Measurements from ENCODE around the gene METTL16.

Gene METTL16

DNA sequence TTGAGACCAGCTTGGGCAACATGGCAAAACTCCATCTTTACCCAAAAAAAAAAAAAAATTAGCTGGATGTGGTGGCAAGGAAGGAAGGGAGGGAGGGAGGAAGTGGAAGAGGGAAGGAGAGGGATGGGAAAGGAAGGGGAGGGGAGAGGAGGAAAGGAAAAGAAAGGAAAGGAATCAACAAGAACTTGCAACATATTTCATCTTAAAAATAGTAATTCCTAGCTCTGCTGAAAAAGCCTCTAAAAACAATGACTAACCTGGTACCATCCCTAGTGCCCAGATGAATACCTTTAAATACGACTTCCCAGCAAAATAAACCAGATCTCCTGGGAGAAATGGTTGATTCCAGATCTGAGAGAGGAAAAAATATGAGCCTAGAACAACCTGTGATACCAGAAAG, 83.8 kb downstream of the METTL16 start (continued):
- TF ChIP-seq, protein P1, sequence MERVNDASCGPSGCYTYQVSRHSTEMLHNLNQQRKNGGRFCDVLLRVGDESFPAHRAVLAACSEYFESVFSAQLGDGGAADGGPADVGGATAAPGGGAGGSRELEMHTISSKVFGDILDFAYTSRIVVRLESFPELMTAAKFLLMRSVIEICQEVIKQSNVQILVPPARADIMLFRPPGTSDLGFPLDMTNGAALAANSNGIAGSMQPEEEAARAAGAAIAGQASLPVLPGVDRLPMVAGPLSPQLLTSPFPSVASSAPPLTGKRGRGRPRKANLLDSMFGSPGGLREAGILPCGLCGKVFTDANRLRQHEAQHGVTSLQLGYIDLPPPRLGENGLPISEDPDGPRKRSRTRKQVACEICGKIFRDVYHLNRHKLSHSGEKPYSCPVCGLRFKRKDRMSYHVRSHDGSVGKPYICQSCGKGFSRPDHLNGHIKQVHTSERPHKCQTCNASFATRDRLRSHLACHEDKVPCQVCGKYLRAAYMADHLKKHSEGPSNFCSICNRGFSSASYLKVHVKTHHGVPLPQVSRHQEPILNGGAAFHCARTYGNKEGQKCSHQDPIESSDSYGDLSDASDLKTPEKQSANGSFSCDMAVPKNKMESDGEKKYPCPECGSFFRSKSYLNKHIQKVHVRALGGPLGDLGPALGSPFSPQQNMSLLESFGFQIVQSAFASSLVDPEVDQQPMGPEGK (CRISPR knock-in tag; IDR thresholded peaks at IDR 0.05; ENCODE audit: borderline replicate concordance), result no peak
- no peak for TF ChIP-seq ESRRG (CRISPR knock-in tag; IDR thresholded peaks at IDR 0.05)

DNA sequence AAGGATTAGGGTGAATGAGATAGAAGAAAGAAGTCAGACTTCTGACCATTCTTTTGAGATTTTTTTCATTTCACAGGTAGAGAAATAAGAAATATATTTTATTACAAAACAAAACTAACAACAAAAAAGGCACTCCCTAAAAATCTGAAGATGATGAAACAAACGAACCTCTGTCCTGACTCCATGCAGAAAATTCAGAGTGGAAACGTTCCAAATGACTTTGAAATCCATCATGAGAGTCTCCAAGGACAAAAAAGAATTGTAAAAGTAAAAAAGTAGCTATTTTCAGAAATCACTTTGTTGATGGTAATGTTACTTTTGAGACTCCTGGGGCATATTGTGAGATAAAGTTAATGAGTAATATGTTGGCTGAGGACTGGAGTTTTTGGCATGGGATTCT, 84.5 kb downstream of the METTL16 start:
- no peak for TF ChIP-seq CSDC2 (CRISPR knock-in tag; IDR thresholded peaks at IDR 0.05)
- no peak for TF ChIP-seq ZNF8 (CRISPR knock-in tag; IDR thresholded peaks at IDR 0.05)
- TF ChIP-seq OSR1 (CRISPR knock-in tag; IDR thresholded peaks at IDR 0.05), result no peak
- TF ChIP-seq, protein P2, sequence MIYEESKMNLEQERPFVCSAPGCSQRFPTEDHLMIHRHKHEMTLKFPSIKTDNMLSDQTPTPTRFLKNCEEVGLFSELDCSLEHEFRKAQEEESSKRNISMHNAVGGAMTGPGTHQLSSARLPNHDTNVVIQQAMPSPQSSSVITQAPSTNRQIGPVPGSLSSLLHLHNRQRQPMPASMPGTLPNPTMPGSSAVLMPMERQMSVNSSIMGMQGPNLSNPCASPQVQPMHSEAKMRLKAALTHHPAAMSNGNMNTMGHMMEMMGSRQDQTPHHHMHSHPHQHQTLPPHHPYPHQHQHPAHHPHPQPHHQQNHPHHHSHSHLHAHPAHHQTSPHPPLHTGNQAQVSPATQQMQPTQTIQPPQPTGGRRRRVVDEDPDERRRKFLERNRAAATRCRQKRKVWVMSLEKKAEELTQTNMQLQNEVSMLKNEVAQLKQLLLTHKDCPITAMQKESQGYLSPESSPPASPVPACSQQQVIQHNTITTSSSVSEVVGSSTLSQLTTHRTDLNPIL (CRISPR knock-in tag; IDR thresholded peaks at IDR 0.05; ENCODE audit: low read depth), result no peak
- no peak for TF ChIP-seq ESRRG (CRISPR knock-in tag; IDR thresholded peaks at IDR 0.05)
- no peak for TF ChIP-seq ZNF565 (CRISPR knock-in tag; conservative IDR thresholded peaks at IDR 0.05; ENCODE audit: low read depth)
- no peak for TF ChIP-seq TOX (CRISPR knock-in tag; IDR thresholded peaks at IDR 0.05; ENCODE audit: borderline replicate concordance)
- TF ChIP-seq BACH2 (CRISPR knock-in tag; IDR thresholded peaks at IDR 0.05; ENCODE audit: borderline replicate concordance), result no peak
- TF ChIP-seq, protein P3, sequence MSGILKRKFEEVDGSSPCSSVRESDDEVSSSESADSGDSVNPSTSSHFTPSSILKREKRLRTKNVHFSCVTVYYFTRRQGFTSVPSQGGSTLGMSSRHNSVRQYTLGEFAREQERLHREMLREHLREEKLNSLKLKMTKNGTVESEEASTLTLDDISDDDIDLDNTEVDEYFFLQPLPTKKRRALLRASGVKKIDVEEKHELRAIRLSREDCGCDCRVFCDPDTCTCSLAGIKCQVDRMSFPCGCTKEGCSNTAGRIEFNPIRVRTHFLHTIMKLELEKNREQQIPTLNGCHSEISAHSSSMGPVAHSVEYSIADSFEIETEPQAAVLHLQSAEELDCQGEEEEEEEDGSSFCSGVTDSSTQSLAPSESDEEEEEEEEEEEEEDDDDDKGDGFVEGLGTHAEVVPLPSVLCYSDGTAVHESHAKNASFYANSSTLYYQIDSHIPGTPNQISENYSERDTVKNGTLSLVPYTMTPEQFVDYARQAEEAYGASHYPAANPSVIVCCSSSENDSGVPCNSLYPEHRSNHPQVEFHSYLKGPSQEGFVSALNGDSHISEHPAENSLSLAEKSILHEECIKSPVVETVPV (CRISPR knock-in tag; IDR thresholded peaks at IDR 0.05), result no peak
- TF ChIP-seq RARB (CRISPR knock-in tag; IDR thresholded peaks at IDR 0.05), result no peak
- no peak for TF ChIP-seq GLIS3 (CRISPR knock-in tag; IDR thresholded peaks at IDR 0.05)
- TF ChIP-seq, protein P4, sequence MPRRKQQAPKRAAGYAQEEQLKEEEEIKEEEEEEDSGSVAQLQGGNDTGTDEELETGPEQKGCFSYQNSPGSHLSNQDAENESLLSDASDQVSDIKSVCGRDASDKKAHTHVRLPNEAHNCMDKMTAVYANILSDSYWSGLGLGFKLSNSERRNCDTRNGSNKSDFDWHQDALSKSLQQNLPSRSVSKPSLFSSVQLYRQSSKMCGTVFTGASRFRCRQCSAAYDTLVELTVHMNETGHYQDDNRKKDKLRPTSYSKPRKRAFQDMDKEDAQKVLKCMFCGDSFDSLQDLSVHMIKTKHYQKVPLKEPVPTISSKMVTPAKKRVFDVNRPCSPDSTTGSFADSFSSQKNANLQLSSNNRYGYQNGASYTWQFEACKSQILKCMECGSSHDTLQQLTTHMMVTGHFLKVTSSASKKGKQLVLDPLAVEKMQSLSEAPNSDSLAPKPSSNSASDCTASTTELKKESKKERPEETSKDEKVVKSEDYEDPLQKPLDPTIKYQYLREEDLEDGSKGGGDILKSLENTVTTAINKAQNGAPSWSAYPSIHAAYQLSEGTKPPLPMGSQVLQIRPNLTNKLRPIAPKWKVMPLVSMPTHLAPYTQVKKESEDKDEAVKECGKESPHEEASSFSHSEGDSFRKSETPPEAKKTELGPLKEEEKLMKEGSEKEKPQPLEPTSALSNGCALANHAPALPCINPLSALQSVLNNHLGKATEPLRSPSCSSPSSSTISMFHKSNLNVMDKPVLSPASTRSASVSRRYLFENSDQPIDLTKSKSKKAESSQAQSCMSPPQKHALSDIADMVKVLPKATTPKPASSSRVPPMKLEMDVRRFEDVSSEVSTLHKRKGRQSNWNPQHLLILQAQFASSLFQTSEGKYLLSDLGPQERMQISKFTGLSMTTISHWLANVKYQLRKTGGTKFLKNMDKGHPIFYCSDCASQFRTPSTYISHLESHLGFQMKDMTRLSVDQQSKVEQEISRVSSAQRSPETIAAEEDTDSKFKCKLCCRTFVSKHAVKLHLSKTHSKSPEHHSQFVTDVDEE (CRISPR knock-in tag; IDR thresholded peaks at IDR 0.05), result no peak
- no peak for TF ChIP-seq ARNTL (CRISPR knock-in tag; IDR thresholded peaks at IDR 0.05; ENCODE audit: borderline replicate concordance, low read depth)
- no peak for TF ChIP-seq TCF4 (CRISPR knock-in tag; IDR thresholded peaks at IDR 0.05; ENCODE audit: borderline replicate concordance)
- no peak for TF ChIP-seq ZC3H10 (CRISPR knock-in tag; IDR thresholded peaks at IDR 0.05)
- TF ChIP-seq PPARA (CRISPR knock-in tag; IDR thresholded peaks at IDR 0.05; ENCODE audit: borderline replicate concordance), result no peak
- TF ChIP-seq, protein P1 (CRISPR knock-in tag; IDR thresholded peaks at IDR 0.05; ENCODE audit: borderline replicate concordance), result no peak
- no peak for TF ChIP-seq ZFP30 (CRISPR knock-in tag; IDR thresholded peaks at IDR 0.05)
- no peak for ATAC-seq

DNA sequence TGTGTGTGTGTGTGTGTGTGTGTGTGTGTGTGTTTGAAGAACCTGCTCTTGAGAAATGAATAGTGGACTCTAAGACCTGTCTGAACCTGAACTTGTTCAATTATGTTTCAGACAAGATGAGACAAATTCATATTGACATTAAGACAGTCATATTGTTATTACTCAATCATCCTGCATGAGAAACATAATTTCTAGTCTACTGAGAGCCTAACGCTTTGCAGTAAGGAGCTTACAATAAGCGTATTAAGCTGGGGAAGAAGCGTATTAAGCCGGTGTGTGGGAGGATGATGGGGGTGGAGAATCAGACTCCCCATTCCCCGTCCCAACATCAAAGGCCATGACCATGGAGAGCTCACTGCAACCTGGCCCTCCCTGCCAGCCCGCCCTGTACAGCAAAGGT, 88.4 kb downstream of the METTL16 start:
- no peak for ATAC-seq
- TF ChIP-seq ARNTL (CRISPR knock-in tag; IDR thresholded peaks at IDR 0.05; ENCODE audit: borderline replicate concordance, low read depth), result no peak
- TF ChIP-seq, protein P3 (CRISPR knock-in tag; IDR thresholded peaks at IDR 0.05), result no peak
- no peak for TF ChIP-seq ZNF70 (CRISPR knock-in tag; IDR thresholded peaks at IDR 0.05)
- TF ChIP-seq, protein P5, sequence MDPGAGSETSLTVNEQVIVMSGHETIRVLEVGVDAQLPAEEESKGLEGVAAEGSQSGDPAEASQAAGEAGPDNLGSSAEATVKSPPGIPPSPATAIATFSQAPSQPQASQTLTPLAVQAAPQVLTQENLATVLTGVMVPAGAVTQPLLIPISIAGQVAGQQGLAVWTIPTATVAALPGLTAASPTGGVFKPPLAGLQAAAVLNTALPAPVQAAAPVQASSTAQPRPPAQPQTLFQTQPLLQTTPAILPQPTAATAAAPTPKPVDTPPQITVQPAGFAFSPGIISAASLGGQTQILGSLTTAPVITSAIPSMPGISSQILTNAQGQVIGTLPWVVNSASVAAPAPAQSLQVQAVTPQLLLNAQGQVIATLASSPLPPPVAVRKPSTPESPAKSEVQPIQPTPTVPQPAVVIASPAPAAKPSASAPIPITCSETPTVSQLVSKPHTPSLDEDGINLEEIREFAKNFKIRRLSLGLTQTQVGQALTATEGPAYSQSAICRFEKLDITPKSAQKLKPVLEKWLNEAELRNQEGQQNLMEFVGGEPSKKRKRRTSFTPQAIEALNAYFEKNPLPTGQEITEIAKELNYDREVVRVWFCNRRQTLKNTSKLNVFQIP (CRISPR knock-in tag; IDR thresholded peaks at IDR 0.05; ENCODE audit: borderline replicate concordance, low read depth), result no peak
- no peak for TF ChIP-seq TOX (CRISPR knock-in tag; IDR thresholded peaks at IDR 0.05; ENCODE audit: borderline replicate concordance)
- no peak for TF ChIP-seq ZFP30 (CRISPR knock-in tag; IDR thresholded peaks at IDR 0.05)
- TF ChIP-seq BACH2 (CRISPR knock-in tag; IDR thresholded peaks at IDR 0.05; ENCODE audit: borderline replicate concordance), result no peak
- TF ChIP-seq, protein P4 (CRISPR knock-in tag; IDR thresholded peaks at IDR 0.05), result no peak
- TF ChIP-seq OSR1 (CRISPR knock-in tag; IDR thresholded peaks at IDR 0.05), result no peak
- no peak for TF ChIP-seq ESRRG (CRISPR knock-in tag; IDR thresholded peaks at IDR 0.05)
- TF ChIP-seq ZNF565 (CRISPR knock-in tag; conservative IDR thresholded peaks at IDR 0.05; ENCODE audit: low read depth), result no peak
